Muscle of leg (tissue), 11 donors: ENCODE data around the gene HOXB5. TPM values are rescaled to one million over a fixed set of nuclear protein-coding genes. Genes with fewer than 3 reads are reported as not detected.

Experiments used
- DNase-seq: peaks from one replicate; pipeline ENCODE4 v3.0.0; 2013
- H3K27ac ChIP-seq: one replicate; pipeline ENCODE4 v1.5.1; 2013; ENCODE audit warnings: mild to moderate bottlenecking, low read length, control low read depth
- H3K27me3 ChIP-seq: one replicate; pipeline ENCODE4 v1.6.1; 2013; ENCODE audit warnings: low read length; ENCODE audit not compliant: control insufficient read depth, insufficient read depth
- H3K36me3 ChIP-seq: one replicate; pipeline ENCODE4 v1.6.1; 2013; ENCODE audit warnings: low read length; ENCODE audit not compliant: control insufficient read depth, insufficient read depth
- H3K4me1 ChIP-seq: one replicate; pipeline ENCODE4 v1.6.1; 2013; ENCODE audit warnings: low read length; ENCODE audit not compliant: control insufficient read depth, insufficient read depth
- H3K4me3 ChIP-seq: one replicate; pipeline ENCODE4 v1.5.1; 2013; ENCODE audit warnings: low read length, control low read depth
- H3K9me3 ChIP-seq: replicated peaks from 2 replicates; pipeline ENCODE4 v1.6.1; 2013; ENCODE audit warnings: low read depth, low read length; ENCODE audit not compliant: control insufficient read depth
- WGBS: methylation state at CpG from one replicate; pipeline ENCODE4 v1.1.5; 2013; ENCODE audit warnings: missing lambda C conversion rate; ENCODE audit not compliant: insufficient coverage; 5-methylcytosine and 5-hydroxymethylcytosine counted together
- polyA plus RNA-seq, 8 donors: library from polyadenylated mRNA; unstranded; fragments of 120-200 nt; gene quantifications; one replicate each; pipeline versions ENCODE4 v1.2.1 to v1.2.3, GENCODE V29; 2013; ENCODE audit warnings: inconsistent platforms in 1 of 8, low replicate concordance in 1 of 8; ENCODE audit not compliant: insufficient read length in 8 of 8, insufficient read depth in 1 of 8
- total RNA-seq: library from RNA; stranded (reverse); fragments of 120-200 nt; gene quantifications from one replicate; pipeline ENCODE4 v1.2.4, GENCODE V29; 2013

The HOXB5 gene
- total and polyA plus RNA-seq, 9 donors: 0.13 to 2.7 (median 0.54) TPM

- H3K4me1 ChIP-seq: peaks cover 31% of the 10 kb centered on the region
- no peak for DNase-seq
- 50% methylated on average over 1 of the region's 2 CpGs for WGBS
- H3K27ac ChIP-seq: peak overlapping the region; percentile 29
- H3K27me3 ChIP-seq: peaks cover 95% of the 10 kb centered on the region
- H3K4me3 ChIP-seq: no peak overlapping the region
- H3K9me3 ChIP-seq: no peaks in the 10 kb centered on the region
- H3K36me3 ChIP-seq: no peaks in the 10 kb centered on the region
Measured at GRCh38 chr17:48588074-48588415, 5.5 kb downstream of the HOXB5 start.

GRCh38 chr17:48587276-48588073 lies 6.1 kb downstream of the HOXB5 start:
- H3K27ac ChIP-seq: peak overlapping the region; percentile 71
- peaks cover 95% of the 10 kb centered on the region for H3K27me3 ChIP-seq
- WGBS: 0% methylated on average over 1 of the region's 5 CpGs
- no peak for DNase-seq
- peaks cover 30% of the 10 kb centered on the region for H3K4me1 ChIP-seq
- no peak overlapping the region for H3K4me3 ChIP-seq
- no peaks in the 10 kb centered on the region for H3K36me3 ChIP-seq
- no peaks in the 10 kb centered on the region for H3K9me3 ChIP-seq

GRCh38 chr17:48586355-48587258 lies 7.0 kb downstream of the HOXB5 start:
- peaks cover 95% of the 10 kb centered on the region for H3K27me3 ChIP-seq
- H3K9me3 ChIP-seq: no peaks in the 10 kb centered on the region
- 5% methylated on average over 19 of the region's 34 CpGs for WGBS
- no peaks in the 10 kb centered on the region for H3K36me3 ChIP-seq
- H3K4me3 ChIP-seq: peak overlapping the region; percentile 56
- no peak for DNase-seq
- H3K4me1 ChIP-seq: peaks cover 35% of the 10 kb centered on the region
- H3K27ac ChIP-seq: peak overlapping the region; percentile 78

GRCh38 chr17:48584223-48584741 lies 9.3 kb downstream of the HOXB5 start:
- Histone ChIP-seq H3K27me3 (peaks cover 95% of the 10 kb centered on the region), H3K36me3 (no peaks in the 10 kb centered on the region), H3K4me1 (peaks cover 36% of the 10 kb centered on the region), H3K9me3 (no peaks in the 10 kb centered on the region), H3K27ac (no peak overlapping the region), H3K4me3 (no peak overlapping the region)
- WGBS: 67% methylated on average over 1 of the region's 2 CpGs
- DNase-seq: no peak

GRCh38 chr17:48583708-48584222 lies 9.8 kb downstream of the HOXB5 start:
- DNase-seq: no peak
- peaks cover 97% of the 10 kb centered on the region for H3K27me3 ChIP-seq
- no peaks in the 10 kb centered on the region for H3K9me3 ChIP-seq
- WGBS: no CpG with 5 or more reads among the region's 3 CpGs
- no peak overlapping the region for H3K27ac ChIP-seq
- peaks cover 40% of the 10 kb centered on the region for H3K4me1 ChIP-seq
- no peak overlapping the region for H3K4me3 ChIP-seq
- H3K36me3 ChIP-seq: no peaks in the 10 kb centered on the region

- H3K27ac ChIP-seq: peak overlapping the region; percentile 78
- H3K4me3 ChIP-seq: no peak overlapping the region
- peaks cover 95% of the 10 kb centered on the region for H3K27me3 ChIP-seq
- peaks cover 41% of the 10 kb centered on the region for H3K4me1 ChIP-seq
- H3K36me3 ChIP-seq: no peaks in the 10 kb centered on the region
- 33% methylated on average over 1 of the region's 7 CpGs for WGBS
- H3K9me3 ChIP-seq: no peaks in the 10 kb centered on the region
- no peak for DNase-seq
Measured at GRCh38 chr17:48582750-48583069, 10.9 kb downstream of the HOXB5 start.

GRCh38 chr17:48579760-48580554 lies 13.6 kb downstream of the HOXB5 start:
- WGBS: 20% methylated on average over 1 of the region's 26 CpGs
- peak overlapping the region; percentile 86 for H3K27ac ChIP-seq
- H3K27me3 ChIP-seq: peaks cover 94% of the 10 kb centered on the region
- H3K9me3 ChIP-seq: no peaks in the 10 kb centered on the region
- peak; percentile 34 for DNase-seq
- H3K36me3 ChIP-seq: no peaks in the 10 kb centered on the region
- no peak overlapping the region for H3K4me3 ChIP-seq
- H3K4me1 ChIP-seq: peaks cover 36% of the 10 kb centered on the region

GRCh38 chr17:48579471-48579759 lies 14.2 kb downstream of the HOXB5 start:
- WGBS: 0% methylated on average over 1 of the region's 7 CpGs
- Histone ChIP-seq H3K27ac (peak overlapping the region; percentile 86), H3K36me3 (no peaks in the 10 kb centered on the region), H3K4me3 (no peak overlapping the region), H3K27me3 (peaks cover 93% of the 10 kb centered on the region), H3K9me3 (no peaks in the 10 kb centered on the region), H3K4me1 (peaks cover 35% of the 10 kb centered on the region)
- no peak for DNase-seq

GRCh38 chr17:48578616-48579470 lies 14.7 kb downstream of the HOXB5 start:
- Histone ChIP-seq H3K9me3 (no peaks in the 10 kb centered on the region), H3K27ac (peak overlapping the region; percentile 86), H3K36me3 (no peaks in the 10 kb centered on the region), H3K4me1 (peaks cover 35% of the 10 kb centered on the region), H3K4me3 (peak overlapping the region; percentile 44), H3K27me3 (peaks cover 95% of the 10 kb centered on the region)
- WGBS: 1% methylated on average over 29 of the region's 43 CpGs
- DNase-seq: no peak
